ENCODE results near the gene ATP9B.
"Not testable (repeated sequence)": the region's sequence is repeated elsewhere in the genome, so short reads cannot be mapped to it uniquely, and the experiment has no call there.

Gene ATP9B

DNA sequence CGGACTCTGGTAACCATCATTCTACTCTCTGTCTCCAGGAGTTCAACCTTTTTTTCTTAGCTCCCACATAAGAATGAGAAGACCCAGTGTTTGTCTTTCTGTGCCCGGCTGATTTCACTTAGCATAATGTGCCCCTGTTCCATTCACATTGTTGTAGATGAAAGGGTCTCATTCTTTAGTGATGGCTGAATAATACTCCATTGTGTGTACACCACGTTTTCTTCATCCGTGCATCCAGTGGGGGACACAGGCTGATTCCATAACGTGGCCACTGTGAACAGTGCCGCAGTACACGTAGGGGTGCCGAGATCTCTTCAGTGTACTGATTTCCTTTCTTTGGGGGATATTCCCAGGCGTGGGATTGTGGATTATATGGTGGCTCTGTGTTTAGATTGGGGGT lies 254.3 kb downstream of the ATP9B start:
- in situ Hi-C loops (cut with HindIII; ENCODE audit: low sequenced_read_pairs) = no loop called here

GRCh38 chr18:79326413-79327198 lies 257.4 kb downstream of the ATP9B start:
- in situ Hi-C loops (cut with HindIII; ENCODE audit: low sequenced_read_pairs) = no loop called here

DNA sequence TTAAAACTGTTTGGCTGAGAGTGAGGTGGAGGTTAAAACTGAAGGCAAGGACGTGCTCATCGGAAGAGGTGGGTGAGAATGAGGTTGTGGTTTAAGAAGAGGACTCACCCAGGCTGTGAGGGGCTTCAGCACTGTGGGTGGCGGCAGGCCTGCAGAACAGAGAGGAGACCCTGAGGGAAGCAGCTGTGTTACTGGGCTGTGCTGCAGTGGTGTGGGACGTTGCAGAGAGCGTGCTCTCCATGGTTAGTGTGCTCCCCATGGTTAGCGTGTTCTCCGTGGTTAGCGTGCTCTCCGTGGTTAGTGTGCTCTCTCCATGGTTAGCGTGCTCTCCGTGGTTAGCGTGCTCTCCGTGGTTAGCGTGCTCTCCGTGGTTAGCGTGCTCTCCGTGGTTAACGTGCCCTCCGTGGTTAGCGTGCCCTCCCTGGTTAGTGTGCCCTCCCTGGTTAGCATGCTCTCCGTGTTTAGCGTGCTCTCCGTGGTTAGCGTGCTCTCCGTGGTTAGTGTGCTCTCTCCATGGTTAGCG lies 258.1 kb downstream of the ATP9B start:
- in situ Hi-C loops (cut with HindIII; ENCODE audit: low sequenced_read_pairs) = no loop called here

GRCh38 chr18:79327915-79328314 lies 258.7 kb downstream of the ATP9B start:
- in situ Hi-C loops (cut with HindIII; ENCODE audit: low sequenced_read_pairs) = not testable (repeated sequence)

GRCh38 chr18:79328887-79329286 lies 259.7 kb downstream of the ATP9B start:
- in situ Hi-C loops (cut with HindIII; ENCODE audit: low sequenced_read_pairs) = no loop called here

DNA sequence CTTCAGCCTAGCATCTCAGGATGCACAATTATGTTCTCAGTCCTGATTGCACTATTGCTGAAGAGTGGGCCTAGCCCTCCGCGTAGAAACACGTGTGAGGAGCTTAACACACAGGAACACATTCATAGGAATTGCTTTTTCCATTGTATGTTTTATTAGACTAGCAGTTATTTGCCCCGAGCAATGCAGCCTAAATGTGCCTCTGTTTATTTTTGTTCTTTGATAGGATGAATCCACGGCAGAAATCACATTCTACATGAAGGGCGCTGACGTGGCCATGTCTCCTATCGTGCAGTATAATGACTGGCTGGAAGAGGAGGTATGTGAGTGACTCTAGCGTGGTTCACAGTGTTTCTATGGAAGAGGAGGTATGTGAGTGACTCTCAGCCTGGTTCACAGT lies 260.6 kb downstream of the ATP9B start:
- in situ Hi-C loops (cut with HindIII; ENCODE audit: low sequenced_read_pairs) = no loop called here

GRCh38 chr18:79332646-79333045 lies 263.5 kb downstream of the ATP9B start:
- in situ Hi-C loops (cut with HindIII; ENCODE audit: low sequenced_read_pairs) = no loop called here

DNA sequence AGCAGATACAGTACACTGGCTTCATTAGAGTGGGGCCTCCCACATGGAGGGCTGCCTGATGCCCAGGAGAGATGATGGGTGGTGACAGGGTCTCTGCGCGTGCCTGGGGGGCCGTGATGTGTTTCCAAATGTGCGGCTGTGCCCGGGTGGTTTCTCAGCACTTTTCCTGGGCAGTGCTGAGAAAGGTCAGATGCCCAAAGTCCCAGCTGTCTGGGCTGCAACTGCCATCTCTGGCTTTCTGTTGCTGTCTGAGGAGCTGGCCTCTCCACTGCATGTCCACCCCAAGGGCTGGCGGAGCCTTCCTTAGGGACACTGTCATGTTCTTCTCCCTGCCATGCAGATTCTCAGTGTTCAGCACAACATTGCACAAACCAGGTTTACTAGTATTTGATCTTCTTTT lies 263.9 kb downstream of the ATP9B start:
- in situ Hi-C loops (cut with HindIII; ENCODE audit: low sequenced_read_pairs) = no loop called here

GRCh38 chr18:79334496-79335233 lies 265.5 kb downstream of the ATP9B start:
- in situ Hi-C loops (cut with HindIII; ENCODE audit: low sequenced_read_pairs) = no loop called here

DNA sequence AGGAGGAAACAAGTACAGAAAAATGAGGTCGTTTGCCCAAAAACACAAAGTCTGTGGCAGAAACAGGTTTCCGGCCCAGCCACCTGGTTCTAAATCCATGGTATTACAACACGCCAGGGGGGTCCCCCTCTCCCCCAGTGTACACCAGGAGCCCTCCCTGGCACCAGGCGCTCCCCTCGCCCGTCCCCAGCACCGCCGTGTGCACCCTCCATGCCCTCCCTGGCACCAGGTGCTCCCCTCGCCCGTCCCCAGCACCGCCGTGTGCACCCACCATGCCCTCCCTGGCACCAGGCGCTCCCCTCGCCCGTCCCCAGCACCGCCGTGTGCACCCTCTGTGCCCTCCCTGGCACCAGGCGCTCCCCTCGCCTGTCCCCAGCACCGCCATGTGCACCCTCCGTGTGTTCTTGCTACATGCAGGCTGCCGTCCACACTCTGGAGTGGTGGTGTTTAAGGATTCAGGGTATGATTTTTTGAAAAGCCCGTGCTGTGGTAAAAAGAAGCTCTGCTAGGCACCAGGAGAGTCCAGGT lies 266.7 kb downstream of the ATP9B start:
- in situ Hi-C loops (cut with HindIII; ENCODE audit: low sequenced_read_pairs) = no loop called here

- in situ Hi-C loops (cut with HindIII; ENCODE audit: low sequenced_read_pairs) = no loop called here
Measured at GRCh38 chr18:79336556-79337142, 267.5 kb downstream of the ATP9B start.

DNA sequence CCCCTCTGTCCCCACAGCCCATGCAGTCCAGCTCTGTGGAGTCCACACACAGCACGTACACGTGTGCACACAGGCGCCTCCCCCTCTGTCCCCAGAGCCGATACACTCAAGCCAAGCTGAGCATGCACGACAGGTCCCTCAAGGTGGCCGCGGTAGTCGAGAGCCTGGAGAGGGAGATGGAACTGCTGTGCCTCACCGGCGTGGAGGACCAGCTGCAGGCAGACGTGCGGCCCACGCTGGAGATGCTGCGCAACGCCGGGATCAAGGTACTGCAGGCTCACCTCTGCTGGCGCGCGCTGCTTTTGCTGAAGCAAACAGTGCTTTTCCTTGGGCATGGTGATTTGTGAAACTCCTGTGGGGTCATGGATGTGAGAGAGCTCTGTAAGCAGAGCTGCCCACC lies 268.0 kb downstream of the ATP9B start:
- in situ Hi-C loops (cut with HindIII; ENCODE audit: low sequenced_read_pairs) = no loop called here

GRCh38 chr18:79337620-79338019 lies 268.4 kb downstream of the ATP9B start:
- in situ Hi-C loops (cut with HindIII; ENCODE audit: low sequenced_read_pairs) = no loop called here

GRCh38 chr18:79339094-79339908 lies 270.1 kb downstream of the ATP9B start:
- in situ Hi-C loops (cut with HindIII; ENCODE audit: low sequenced_read_pairs) = no loop called here

- in situ Hi-C loops (cut with HindIII; ENCODE audit: low sequenced_read_pairs) = no loop called here
Measured at GRCh38 chr18:79343567-79344207, 274.5 kb downstream of the ATP9B start.

GRCh38 chr18:79344208-79344581 lies 275.0 kb downstream of the ATP9B start:
- in situ Hi-C loops (cut with HindIII; ENCODE audit: low sequenced_read_pairs) = no loop called here

DNA sequence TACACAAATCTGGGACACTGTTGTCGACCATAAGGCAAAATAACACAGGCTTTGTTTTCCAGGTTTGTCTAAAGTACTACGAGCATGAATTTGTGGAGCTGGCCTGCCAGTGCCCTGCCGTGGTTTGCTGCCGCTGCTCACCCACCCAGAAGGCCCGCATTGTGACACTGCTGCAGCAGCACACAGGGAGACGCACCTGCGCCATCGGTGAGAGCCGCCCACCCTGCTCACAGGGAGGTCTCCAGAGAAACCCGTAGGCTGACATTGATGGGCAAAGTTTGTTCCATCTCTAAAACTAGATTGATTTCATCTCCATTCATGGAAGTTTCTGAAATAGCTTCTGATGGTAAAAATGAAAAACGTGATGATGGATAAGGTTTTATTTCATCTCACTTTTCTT lies 276.2 kb downstream of the ATP9B start:
- in situ Hi-C loops (cut with HindIII; ENCODE audit: low sequenced_read_pairs) = no loop called here

DNA sequence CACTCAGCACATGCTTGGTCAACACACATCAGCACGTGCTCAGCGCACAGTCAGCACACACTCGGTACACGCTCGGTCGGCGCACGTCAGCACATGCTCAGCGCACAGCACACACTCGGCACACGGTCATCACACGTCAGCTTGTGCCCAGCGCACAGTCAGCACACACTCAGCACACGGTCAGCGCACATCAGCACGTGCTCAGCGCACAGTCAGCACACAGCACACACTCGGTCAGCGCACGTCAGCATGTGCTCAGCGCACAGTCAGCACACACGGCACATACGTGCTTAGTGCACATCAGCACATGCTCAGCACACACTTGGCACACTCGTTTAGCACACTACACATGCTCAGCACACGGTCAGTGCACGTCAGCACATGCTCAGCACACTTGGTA lies 276.8 kb downstream of the ATP9B start:
- in situ Hi-C loops (cut with HindIII; ENCODE audit: low sequenced_read_pairs) = no loop called here

DNA sequence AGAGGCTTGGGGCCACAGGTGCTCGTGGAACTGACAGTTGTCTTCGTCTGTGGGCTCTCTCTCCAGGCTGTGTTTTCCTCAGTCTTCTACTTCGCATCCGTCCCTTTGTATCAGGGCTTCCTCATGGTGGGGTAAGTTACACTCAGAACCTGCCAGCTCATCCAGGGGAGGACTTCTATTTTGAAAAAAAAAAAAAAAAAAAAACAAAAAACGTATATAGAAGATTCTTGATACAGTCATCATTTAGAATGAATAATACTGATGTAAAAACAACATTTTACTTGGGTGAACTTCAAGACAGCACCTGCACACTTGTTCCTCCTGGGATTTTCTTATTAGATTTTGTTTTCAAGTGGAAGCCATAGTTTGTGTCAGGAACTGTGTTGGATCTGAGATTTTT lies 278.9 kb downstream of the ATP9B start:
- in situ Hi-C loops (cut with HindIII; ENCODE audit: low sequenced_read_pairs) = no loop called here

DNA sequence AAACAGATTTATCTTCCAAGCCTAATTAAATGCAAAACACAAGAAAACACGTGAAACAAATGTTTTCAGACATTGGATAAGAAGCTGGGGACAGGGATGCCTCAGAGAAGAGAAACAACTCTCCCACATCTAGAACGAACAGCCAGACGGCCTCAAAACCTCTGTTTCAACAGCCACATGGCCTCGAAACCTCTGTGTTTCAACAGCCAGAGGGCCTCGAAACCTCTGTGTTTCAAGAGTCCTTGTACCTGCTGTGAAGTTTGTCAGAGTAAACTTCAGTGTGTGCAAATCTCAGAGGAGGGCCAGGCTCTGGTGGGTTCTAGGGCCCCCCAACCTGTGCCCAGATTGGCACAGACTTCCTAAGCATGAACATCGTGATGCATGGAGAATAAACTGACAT lies 283.2 kb downstream of the ATP9B start:
- in situ Hi-C loops (cut with HindIII; ENCODE audit: low sequenced_read_pairs) = no loop called here
